HepG2 (cell line): ENCODE results near the gene DHTKD1. TPM values are rescaled to one million over a fixed set of nuclear protein-coding genes. Genes with fewer than 3 reads are reported as not detected.

Experiments used
- BHLHE40 ChIP-seq: IDR thresholded peaks from 2 replicates; pipeline ENCODE4 v1.6.1; 2011; ENCODE audit warnings: low read length, improper control_type of control experiment
- SALL1 ChIP-seq: sonication (generic); formaldehyde crosslinking; IDR thresholded peaks from 2 replicates; pipeline ENCODE4 v1.8.0; 2022; ENCODE audit warnings: mild to moderate bottlenecking, missing genetic modification reagents
- ZNF431 ChIP-seq: sonication (generic); formaldehyde crosslinking; IDR thresholded peaks from 2 replicates; pipeline ENCODE4 v1.9.0; 2022; ENCODE audit warnings: missing genetic modification reagents, low read depth, mild to moderate bottlenecking, borderline replicate concordance
- ZNF441 ChIP-seq: sonication (generic); formaldehyde crosslinking; IDR thresholded peaks from 2 replicates; pipeline ENCODE4 v1.7.0; 2021; ENCODE audit warnings: missing genetic modification reagents, borderline replicate concordance
- ZNF772 ChIP-seq: sonication (generic); formaldehyde crosslinking; IDR thresholded peaks from 2 replicates; pipeline ENCODE4 v1.5.0; 2020; ENCODE audit warnings: mild to moderate bottlenecking, missing genetic modification reagents
- polyA plus RNA-seq, 8 experiments: library from polyadenylated mRNA; depleted of rRNA in 3 of 8; stranded (reverse) in 7 of 8; unstranded in 1 of 8; fragments of >200 nt; fragmentation: Illumina TruSeq in 4 of 8; extraction: Trizol in 4 of 8; gene quantifications; 2 replicates each; pipeline versions ENCODE4 v1.2.1 to v1.2.3, GENCODE V29; 2011 to 2016; ENCODE audit warnings: low read depth in 4 of 8, missing spikeins in 1 of 8, mixed read lengths in 1 of 8; ENCODE audit not compliant: insufficient read depth in 1 of 8
- total RNA-seq, 5 experiments: library from RNA; depleted of rRNA; stranded (reverse); fragments of >200 nt; fragmentation: Illumina TruSeq; extraction: Trizol; gene quantifications; 2 replicates each; pipeline ENCODE4 v1.2.3, GENCODE V29; 2016; ENCODE audit warnings: low read depth in 1 of 5
- TF ChIP-seq, protein P1 (sequence below): sonication (generic); formaldehyde crosslinking; IDR thresholded peaks from 2 replicates; pipeline ENCODE4 v1.5.0; 2020; ENCODE audit warnings: mild to moderate bottlenecking, missing genetic modification reagents
- TF ChIP-seq, protein P2 (sequence below): sonication (generic); formaldehyde crosslinking; IDR thresholded peaks from 2 replicates; pipeline ENCODE4 v1.5.0; 2020; ENCODE audit warnings: mild to moderate bottlenecking, missing genetic modification reagents, borderline replicate concordance
- TF ChIP-seq, protein P3 (sequence below), 2 experiments: sonication (generic) in 1 of 2; formaldehyde crosslinking in 1 of 2; IDR thresholded peaks; 2 replicates each; pipeline versions ENCODE4 v1.4.0 to v1.6.1; 2018 to 2020; ENCODE audit warnings: missing genetic modification reagents in 2 of 2, borderline replicate concordance in 1 of 2, low read depth in 1 of 2, mild to moderate bottlenecking in 1 of 2, missing biosample characterization in 1 of 2
- TF ChIP-seq, protein P4 (sequence below): sonication (generic); formaldehyde crosslinking; IDR thresholded peaks from 2 replicates; pipeline ENCODE4 v1.8.1; 2022; ENCODE audit warnings: mild to moderate bottlenecking, missing genetic modification reagents
- TF ChIP-seq, protein P5 (sequence below): sonication (generic); formaldehyde crosslinking; IDR thresholded peaks from 2 replicates; pipeline ENCODE4 v1.8.1; 2023; ENCODE audit warnings: mild to moderate bottlenecking, missing genetic modification reagents
- TF ChIP-seq, protein P6 (sequence below): sonication (generic); formaldehyde crosslinking; IDR thresholded peaks from 2 replicates; pipeline ENCODE4 v1.4.0; 2020; ENCODE audit warnings: missing genetic modification reagents, borderline replicate concordance
- TF ChIP-seq, protein P7 (sequence below): sonication (generic); formaldehyde crosslinking; IDR thresholded peaks from 2 replicates; pipeline ENCODE4 v1.4.0; 2020; ENCODE audit warnings: missing genetic modification reagents, borderline replicate concordance

DHTKD1 gene
- total and polyA plus RNA-seq, 2 of the 13 experiments (the other 11 are each of a cell fraction or from before 2014, with no cell fraction given): 9.6 to 14.1 TPM

DNA sequence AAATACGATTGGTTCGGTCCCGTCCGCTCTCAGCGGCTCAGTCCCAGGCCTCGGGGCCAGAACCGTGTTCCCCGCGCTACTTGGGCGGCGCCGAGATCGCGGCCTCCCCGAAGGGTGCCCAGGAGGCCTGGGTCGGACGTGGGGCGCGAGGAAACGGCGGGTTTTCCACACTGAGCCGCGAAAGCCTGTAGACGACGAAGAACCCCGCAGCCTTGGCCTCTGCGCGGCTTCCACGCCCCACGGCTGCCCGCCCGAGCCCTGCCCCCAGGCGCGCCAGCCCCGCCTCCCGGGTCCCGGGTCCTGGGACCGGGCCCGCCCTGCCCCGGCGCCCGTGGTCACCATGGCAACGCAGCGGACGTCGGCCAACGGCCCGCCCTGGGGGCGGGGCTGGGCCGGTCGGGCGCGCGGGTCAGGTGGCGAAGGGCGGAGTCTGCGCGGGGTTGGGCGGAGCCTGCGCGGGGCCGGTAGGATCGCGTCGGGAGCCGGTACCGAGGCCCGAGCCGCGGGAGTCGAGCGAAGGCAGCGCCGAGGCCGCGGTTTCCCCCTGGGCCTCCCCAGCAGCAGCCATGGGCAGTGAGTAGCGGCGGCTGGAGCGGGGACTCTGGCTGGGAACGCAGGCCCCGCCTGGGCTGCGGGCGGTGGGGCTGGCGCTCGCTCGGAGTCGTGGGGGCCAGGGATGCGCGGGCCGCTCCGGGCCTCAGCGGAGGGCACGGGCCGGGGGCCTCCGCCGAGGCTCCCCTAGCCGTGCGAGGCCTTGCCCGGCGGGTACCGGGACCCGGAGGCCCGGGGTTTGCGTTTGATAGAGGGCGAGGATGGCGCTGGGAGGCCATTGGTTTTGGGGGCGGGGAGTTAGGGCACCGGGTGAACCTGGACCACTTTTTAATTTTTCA, 60.7 kb downstream of the DHTKD1 start, which contains the start of gene SEC61A2 (continued):
- TF ChIP-seq, protein P1, sequence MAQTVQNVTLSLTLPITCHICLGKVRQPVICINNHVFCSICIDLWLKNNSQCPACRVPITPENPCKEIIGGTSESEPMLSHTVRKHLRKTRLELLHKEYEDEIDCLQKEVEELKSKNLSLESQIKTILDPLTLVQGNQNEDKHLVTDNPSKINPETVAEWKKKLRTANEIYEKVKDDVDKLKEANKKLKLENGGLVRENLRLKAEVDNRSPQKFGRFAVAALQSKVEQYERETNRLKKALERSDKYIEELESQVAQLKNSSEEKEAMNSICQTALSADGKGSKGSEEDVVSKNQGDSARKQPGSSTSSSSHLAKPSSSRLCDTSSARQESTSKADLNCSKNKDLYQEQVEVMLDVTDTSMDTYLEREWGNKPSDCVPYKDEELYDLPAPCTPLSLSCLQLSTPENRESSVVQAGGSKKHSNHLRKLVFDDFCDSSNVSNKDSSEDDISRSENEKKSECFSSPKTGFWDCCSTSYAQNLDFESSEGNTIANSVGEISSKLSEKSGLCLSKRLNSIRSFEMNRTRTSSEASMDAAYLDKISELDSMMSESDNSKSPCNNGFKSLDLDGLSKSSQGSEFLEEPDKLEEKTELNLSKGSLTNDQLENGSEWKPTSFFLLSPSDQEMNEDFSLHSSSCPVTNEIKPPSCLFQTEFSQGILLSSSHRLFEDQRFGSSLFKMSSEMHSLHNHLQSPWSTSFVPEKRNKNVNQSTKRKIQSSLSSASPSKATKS: no peak
- TF ChIP-seq, protein P2, sequence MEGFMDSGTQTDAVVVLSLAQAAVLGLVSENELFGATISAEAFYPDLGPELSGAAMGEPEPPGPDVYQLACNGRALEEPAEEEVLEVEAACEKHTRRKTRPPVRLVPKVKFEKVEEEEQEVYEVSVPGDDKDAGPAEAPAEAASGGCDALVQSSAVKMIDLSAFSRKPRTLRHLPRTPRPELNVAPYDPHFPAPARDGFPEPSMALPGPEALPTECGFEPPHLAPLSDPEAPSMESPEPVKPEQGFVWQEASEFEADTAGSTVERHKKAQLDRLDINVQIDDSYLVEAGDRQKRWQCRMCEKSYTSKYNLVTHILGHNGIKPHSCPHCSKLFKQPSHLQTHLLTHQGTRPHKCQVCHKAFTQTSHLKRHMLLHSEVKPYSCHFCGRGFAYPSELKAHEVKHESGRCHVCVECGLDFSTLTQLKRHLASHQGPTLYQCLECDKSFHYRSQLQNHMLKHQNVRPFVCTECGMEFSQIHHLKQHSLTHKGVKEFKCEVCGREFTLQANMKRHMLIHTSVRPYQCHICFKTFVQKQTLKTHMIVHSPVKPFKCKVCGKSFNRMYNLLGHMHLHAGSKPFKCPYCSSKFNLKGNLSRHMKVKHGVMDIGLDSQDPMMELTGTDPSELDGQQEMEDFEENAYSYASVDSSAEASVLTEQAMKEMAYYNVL (CRISPR knock-in tag): no peak
- TF ChIP-seq, protein P3, sequence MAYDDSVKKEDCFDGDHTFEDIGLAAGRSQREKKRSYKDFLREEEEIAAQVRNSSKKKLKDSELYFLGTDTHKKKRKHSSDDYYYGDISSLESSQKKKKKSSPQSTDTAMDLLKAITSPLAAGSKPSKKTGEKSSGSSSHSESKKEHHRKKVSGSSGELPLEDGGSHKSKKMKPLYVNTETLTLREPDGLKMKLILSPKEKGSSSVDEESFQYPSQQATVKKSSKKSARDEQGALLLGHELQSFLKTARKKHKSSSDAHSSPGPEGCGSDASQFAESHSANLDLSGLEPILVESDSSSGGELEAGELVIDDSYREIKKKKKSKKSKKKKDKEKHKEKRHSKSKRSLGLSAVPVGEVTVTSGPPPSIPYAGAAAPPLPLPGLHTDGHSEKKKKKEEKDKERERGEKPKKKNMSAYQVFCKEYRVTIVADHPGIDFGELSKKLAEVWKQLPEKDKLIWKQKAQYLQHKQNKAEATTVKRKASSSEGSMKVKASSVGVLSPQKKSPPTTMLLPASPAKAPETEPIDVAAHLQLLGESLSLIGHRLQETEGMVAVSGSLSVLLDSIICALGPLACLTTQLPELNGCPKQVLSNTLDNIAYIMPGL (CRISPR knock-in tag; IDR thresholded peaks at IDR 0.05; ENCODE audit: borderline replicate concordance in 1 of 2, low read depth in 1 of 2): peak; percentile 16 to 79; a peak in 2 of 4 replicates
- TF ChIP-seq, protein P4, sequence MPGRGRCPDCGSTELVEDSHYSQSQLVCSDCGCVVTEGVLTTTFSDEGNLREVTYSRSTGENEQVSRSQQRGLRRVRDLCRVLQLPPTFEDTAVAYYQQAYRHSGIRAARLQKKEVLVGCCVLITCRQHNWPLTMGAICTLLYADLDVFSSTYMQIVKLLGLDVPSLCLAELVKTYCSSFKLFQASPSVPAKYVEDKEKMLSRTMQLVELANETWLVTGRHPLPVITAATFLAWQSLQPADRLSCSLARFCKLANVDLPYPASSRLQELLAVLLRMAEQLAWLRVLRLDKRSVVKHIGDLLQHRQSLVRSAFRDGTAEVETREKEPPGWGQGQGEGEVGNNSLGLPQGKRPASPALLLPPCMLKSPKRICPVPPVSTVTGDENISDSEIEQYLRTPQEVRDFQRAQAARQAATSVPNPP (CRISPR knock-in tag): no peak
- TF ChIP-seq, protein P5, sequence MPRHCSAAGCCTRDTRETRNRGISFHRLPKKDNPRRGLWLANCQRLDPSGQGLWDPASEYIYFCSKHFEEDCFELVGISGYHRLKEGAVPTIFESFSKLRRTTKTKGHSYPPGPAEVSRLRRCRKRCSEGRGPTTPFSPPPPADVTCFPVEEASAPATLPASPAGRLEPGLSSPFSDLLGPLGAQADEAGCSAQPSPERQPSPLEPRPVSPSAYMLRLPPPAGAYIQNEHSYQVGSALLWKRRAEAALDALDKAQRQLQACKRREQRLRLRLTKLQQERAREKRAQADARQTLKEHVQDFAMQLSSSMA: peak; percentile 26; the same call in 1 of the 2 replicates
- TF ChIP-seq ZNF772 (CRISPR knock-in tag) (no peak), ZNF431 (CRISPR knock-in tag) (no peak), SALL1 (peak; percentile 71), BHLHE40 (0 out of 2 replicates have a peak, but pooled peaks have one; percentile 8), ZNF441 (CRISPR knock-in tag) (no peak; the same call in 1 of the 2 replicates)
- TF ChIP-seq, protein P6, sequence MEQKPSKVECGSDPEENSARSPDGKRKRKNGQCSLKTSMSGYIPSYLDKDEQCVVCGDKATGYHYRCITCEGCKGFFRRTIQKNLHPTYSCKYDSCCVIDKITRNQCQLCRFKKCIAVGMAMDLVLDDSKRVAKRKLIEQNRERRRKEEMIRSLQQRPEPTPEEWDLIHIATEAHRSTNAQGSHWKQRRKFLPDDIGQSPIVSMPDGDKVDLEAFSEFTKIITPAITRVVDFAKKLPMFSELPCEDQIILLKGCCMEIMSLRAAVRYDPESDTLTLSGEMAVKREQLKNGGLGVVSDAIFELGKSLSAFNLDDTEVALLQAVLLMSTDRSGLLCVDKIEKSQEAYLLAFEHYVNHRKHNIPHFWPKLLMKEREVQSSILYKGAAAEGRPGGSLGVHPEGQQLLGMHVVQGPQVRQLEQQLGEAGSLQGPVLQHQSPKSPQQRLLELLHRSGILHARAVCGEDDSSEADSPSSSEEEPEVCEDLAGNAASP (CRISPR knock-in tag): 0 out of 2 replicates have a peak, but pooled peaks have one; percentile 9
- TF ChIP-seq, protein P7, sequence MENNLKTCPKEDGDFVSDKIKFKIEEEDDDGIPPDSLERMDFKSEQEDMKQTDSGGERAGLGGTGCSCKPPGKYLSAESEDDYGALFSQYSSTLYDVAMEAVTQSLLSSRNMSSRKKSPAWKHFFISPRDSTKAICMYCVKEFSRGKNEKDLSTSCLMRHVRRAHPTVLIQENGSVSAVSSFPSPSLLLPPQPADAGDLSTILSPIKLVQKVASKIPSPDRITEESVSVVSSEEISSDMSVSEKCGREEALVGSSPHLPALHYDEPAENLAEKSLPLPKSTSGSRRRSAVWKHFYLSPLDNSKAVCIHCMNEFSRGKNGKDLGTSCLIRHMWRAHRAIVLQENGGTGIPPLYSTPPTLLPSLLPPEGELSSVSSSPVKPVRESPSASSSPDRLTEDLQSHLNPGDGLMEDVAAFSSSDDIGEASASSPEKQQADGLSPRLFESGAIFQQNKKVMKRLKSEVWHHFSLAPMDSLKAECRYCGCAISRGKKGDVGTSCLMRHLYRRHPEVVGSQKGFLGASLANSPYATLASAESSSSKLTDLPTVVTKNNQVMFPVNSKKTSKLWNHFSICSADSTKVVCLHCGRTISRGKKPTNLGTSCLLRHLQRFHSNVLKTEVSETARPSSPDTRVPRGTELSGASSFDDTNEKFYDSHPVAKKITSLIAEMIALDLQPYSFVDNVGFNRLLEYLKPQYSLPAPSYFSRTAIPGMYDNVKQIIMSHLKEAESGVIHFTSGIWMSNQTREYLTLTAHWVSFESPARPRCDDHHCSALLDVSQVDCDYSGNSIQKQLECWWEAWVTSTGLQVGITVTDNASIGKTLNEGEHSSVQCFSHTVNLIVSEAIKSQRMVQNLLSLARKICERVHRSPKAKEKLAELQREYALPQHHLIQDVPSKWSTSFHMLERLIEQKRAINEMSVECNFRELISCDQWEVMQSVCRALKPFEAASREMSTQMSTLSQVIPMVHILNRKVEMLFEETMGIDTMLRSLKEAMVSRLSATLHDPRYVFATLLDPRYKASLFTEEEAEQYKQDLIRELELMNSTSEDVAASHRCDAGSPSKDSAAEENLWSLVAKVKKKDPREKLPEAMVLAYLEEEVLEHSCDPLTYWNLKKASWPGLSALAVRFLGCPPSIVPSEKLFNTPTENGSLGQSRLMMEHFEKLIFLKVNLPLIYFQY (CRISPR knock-in tag): peak; percentile 48; the same call in 1 of the 2 replicates
